ENCODE measurements around the gene KAT8. TPM values are rescaled to one million over a fixed set of nuclear protein-coding genes. Genes with fewer than 3 reads are reported as not detected.

The KAT8 gene
- total and polyA plus RNA-seq, 2 of the 4 experiments (the other 2 are of a cell fraction) = 19.4 to 27.4 TPM

- CTCF ChIA-PET = no interaction called here
- Histone ChIP-seq H3K4me3 (ENCODE audit: insufficient read depth, low read depth, low read length) (no peak overlapping the region), H4K8ac (ENCODE audit: low read depth in 2 of 2, low read length in 2 of 2) (no peak overlapping the region), H3K14ac (replicated peaks; ENCODE audit: low read depth, low read length) (no peak overlapping the region), H3K56ac (ENCODE audit: extremely low read depth, insufficient read depth, low read length) (no peak overlapping the region), H2AK5ac (ENCODE audit: low read depth, low read length) (no peak overlapping the region), H3K9me1 (ENCODE audit: insufficient read depth, low read length) (peaks cover 3% of the 10 kb centered on the region; the same call in 1 of the 2 replicates), H3K79me1 (ENCODE audit: low read depth in 1 of 2, low read length in 2 of 2) (peaks cover 14 to 48% of the 10 kb centered on the region in 2 experiments), H2AFZ (replicated peaks; ENCODE audit: low read length, poor library complexity) (no peak overlapping the region), H3K27me3 (ENCODE audit: control insufficient read depth, insufficient read depth, low read length) (no peaks in the 10 kb centered on the region), H3K23ac (ENCODE audit: low read depth, low read length) (no peak overlapping the region), H3K27ac (ENCODE audit: insufficient read depth, low read length) (no peak overlapping the region), H3K4me2 (ENCODE audit: low read depth, low read length) (no peak overlapping the region), H4K91ac (ENCODE audit: insufficient read depth, low read depth, low read length) (no peak overlapping the region), H2AK9ac (replicated peaks; ENCODE audit: low read depth, low read length, poor library complexity) (no peak overlapping the region), H3K18ac (ENCODE audit: low read depth, low read length) (no peak overlapping the region), H4K5ac (ENCODE audit: low read depth, low read length) (no peak overlapping the region), H4K20me1 (ENCODE audit: insufficient read depth, low read length) (peaks cover 21% of the 10 kb centered on the region), H3K4ac (ENCODE audit: low read depth, low read length) (no peak overlapping the region), H2BK120ac (ENCODE audit: low read depth, low read length) (no peak overlapping the region), H2BK20ac (ENCODE audit: low read depth, low read length) (no peak overlapping the region), H3K9ac (ENCODE audit: low read depth, low read length) (no peak overlapping the region), H2BK5ac (ENCODE audit: low read depth, low read length, poor library complexity, severe bottlenecking) (no peak overlapping the region), H3K4me1 (ENCODE audit: control insufficient read depth, insufficient read depth, low read length) (no peaks in the 10 kb centered on the region), H3K9me3 (ENCODE audit: control insufficient read depth, insufficient read depth, low read length) (no peaks in the 10 kb centered on the region), H3K36me3 (ENCODE audit: control insufficient read depth, insufficient read depth, low read length) (peaks cover 71% of the 10 kb centered on the region), H2BK15ac (ENCODE audit: low read depth, low read length) (no peak overlapping the region)
- in situ Hi-C loops (cut with MboI; ENCODE audit: low sequenced_read_pairs) (loop anchor here (10.0 kb wide), 1 partner anchor 99 kb away; the partner anchor contains the start of gene HSD3B7), intact Hi-C loops (cut with micrococcal nuclease) (no loop called here), dilution Hi-C loops (cut with HindIII; ENCODE audit: low sequenced_read_pairs, unreplicated experiment) (no loop called here)
- BruUV-seq (replicated peaks) = no TSS peak
- no peak for TF ChIP-seq CEBPB (IDR thresholded peaks at IDR 0.05; ENCODE audit: low read depth, low read length)
- TF ChIP-seq SMC3 (IDR thresholded peaks at IDR 0.05; ENCODE audit: low read depth, low read length) = no peak
- TF ChIP-seq CHD1 (IDR thresholded peaks at IDR 0.05; ENCODE audit: low read depth, low read length) = no peak
- no peak for TF ChIP-seq BHLHE40 (IDR thresholded peaks at IDR 0.05; ENCODE audit: low read depth, low read length)
- TF ChIP-seq MXI1 (IDR thresholded peaks at IDR 0.05; ENCODE audit: borderline replicate concordance, low read depth, low read length) = no peak
- TF ChIP-seq POLR2A (IDR thresholded peaks at IDR 0.05; ENCODE audit: low read depth, low read length) = no peak
- no peak for TF ChIP-seq RAD21 (IDR thresholded peaks at IDR 0.05; ENCODE audit: low read length)
- TF ChIP-seq RCOR1 (IDR thresholded peaks at IDR 0.05; ENCODE audit: insufficient replicate concordance, low read length) = no peak
- no peak for TF ChIP-seq MAFK (IDR thresholded peaks at IDR 0.05; ENCODE audit: low read depth, low read length)
- no CpG with 5 or more reads among the region's 5 CpGs for WGBS, 2 experiments (ENCODE audit: extremely low coverage in 2 of 2, insufficient read length in 1 of 2)
- no peak for DNase-seq
- POLR2A ChIA-PET (ENCODE audit: unreplicated experiment) = no interaction called here
- no peak for ATAC-seq (ENCODE audit: low read depth)
Observed at GRCh38 chr16:31083556-31083955, 33.9 kb upstream of the KAT8 start.
